Endothelial cell of umbilical vein (primary cell): ENCODE measurements around the gene GK2. TPM values are rescaled to one million over a fixed set of nuclear protein-coding genes. Genes with fewer than 3 reads are reported as not detected.

Source experiments
- BruUV-seq: library from RNA; stranded (reverse); fragments of 400-500 nt; replicated peaks from 2 replicates; lab custom pipeline; 2021; lab: Mats Ljungman, UMichigan
- CTCF ChIA-PET: fragments of 300-600, 350-600 bp; sonication (Branson Sonifier 250); formaldehyde crosslinking; loops from one replicate; lab custom pipeline; 2021; ENCODE audit warnings: antibody characterized with exemption, inconsistent platforms; lab: Charles Lee
- POLR2A ChIA-PET: fragments of 300-600, 350-600 bp; sonication (Branson Sonifier 250); formaldehyde crosslinking; loops from one replicate; lab custom pipeline; 2021; ENCODE audit warnings: antibody characterized with exemption, inconsistent platforms; lab: Charles Lee
- DNase-seq: peaks from one replicate; pipeline ENCODE4 v3.0.0-alpha.2; 2011; ENCODE audit warnings: low read depth, low spot score
- FAIRE-seq: peaks from 2 replicates; lab custom pipeline; 2011; peaks lifted over from hg19 to GRCh38; lab: Jason Lieb, UNC
- H2AFZ ChIP-seq: 2 replicates; pipeline ENCODE4 v1.6.0; 2012; ENCODE audit warnings: low read depth, low read length, control low read depth, inconsistent platforms
- H3K27ac ChIP-seq: 2 replicates; pipeline ENCODE4 v1.5.1; 2011; ENCODE audit warnings: low read depth, mild to moderate bottlenecking, control low read depth, low read length, moderate library complexity; ENCODE audit not compliant: insufficient read depth
- H3K27me3 ChIP-seq, 2 experiments: 2 replicates each; pipeline versions ENCODE4 v1.6.0 to v1.6.1; 2011; ENCODE audit warnings: low read length in 2 of 2, mixed read lengths in 1 of 2; ENCODE audit not compliant: control insufficient read depth in 2 of 2, insufficient read depth in 2 of 2
- H3K36me3 ChIP-seq, 2 experiments: 2 replicates in 1 of 2; 3 replicates in 1 of 2; pipeline ENCODE4 v1.5.1; 2011; ENCODE audit warnings: low read length in 2 of 2, mild to moderate bottlenecking in 1 of 2, moderate library complexity in 1 of 2; ENCODE audit not compliant: control insufficient read depth in 2 of 2, insufficient read depth in 2 of 2; ENCODE audit errors: extremely low read depth in 1 of 2
- H3K4me1 ChIP-seq: 3 replicates; pipeline ENCODE4 v1.5.1; 2011; ENCODE audit warnings: mild to moderate bottlenecking, low read length; ENCODE audit not compliant: control insufficient read depth, insufficient read depth; ENCODE audit errors: extremely low read depth
- H3K4me2 ChIP-seq: 2 replicates; pipeline ENCODE4 v1.6.1; 2011; ENCODE audit warnings: low read length, control low read depth, mixed read lengths; ENCODE audit not compliant: insufficient read depth
- H3K4me3 ChIP-seq, 3 experiments: fragments of 200-600 bp in 1 of 3; sonication (generic), shearing (Covaris generic) in 1 of 3; replicated peaks in 1 of 3; 2 replicates each; pipeline ENCODE4 v1.5.1; 2011 to 2016; ENCODE audit warnings: control low read depth in 3 of 3, low read length in 3 of 3, mild to moderate bottlenecking in 2 of 3, inconsistent platforms in 1 of 3, low read depth in 1 of 3, moderate library complexity in 1 of 3; ENCODE audit not compliant: insufficient read depth in 1 of 3
- H3K79me2 ChIP-seq: 2 replicates; pipeline ENCODE4 v1.6.0; 2012; ENCODE audit warnings: low read length, inconsistent platforms; ENCODE audit not compliant: control insufficient read depth, insufficient read depth
- H3K9ac ChIP-seq: replicated peaks from 2 replicates; pipeline ENCODE3; 2011; ENCODE audit warnings: low read length, control low read depth; ENCODE audit not compliant: insufficient read depth; ENCODE audit errors: extremely low read depth
- H3K9me1 ChIP-seq: replicated peaks from 3 replicates; pipeline ENCODE4 v1.6.0; 2011; ENCODE audit warnings: mild to moderate bottlenecking, low read length; ENCODE audit not compliant: control insufficient read depth, insufficient read depth; ENCODE audit errors: extremely low read depth
- H3K9me3 ChIP-seq: replicated peaks from 2 replicates; pipeline ENCODE4 v1.5.1; 2012; ENCODE audit warnings: low read length, inconsistent platforms; ENCODE audit not compliant: control insufficient read depth, insufficient read depth
- H4K20me1 ChIP-seq: replicated peaks from 2 replicates; pipeline ENCODE3; 2011; ENCODE audit warnings: mild to moderate bottlenecking, low read length; ENCODE audit not compliant: control insufficient read depth, insufficient read depth; ENCODE audit errors: extremely low read depth
- EZH2 ChIP-seq: IDR thresholded peaks from 2 replicates; pipeline ENCODE4 v1.6.1; 2012; ENCODE audit warnings: borderline replicate concordance, low read depth, mild to moderate bottlenecking, moderate library complexity, low read length, inconsistent platforms; ENCODE audit not compliant: severe bottlenecking
- FOS ChIP-seq: IDR thresholded peaks from 2 replicates; pipeline ENCODE4 v1.6.1; 2011; ENCODE audit warnings: mild to moderate bottlenecking, low read length, moderate library complexity, borderline replicate concordance; ENCODE audit not compliant: insufficient read depth
- GATA2 ChIP-seq: IDR thresholded peaks from 2 replicates; pipeline ENCODE4 v1.7.0; 2011; ENCODE audit warnings: low read depth, mild to moderate bottlenecking, moderate library complexity, mixed read lengths, low read length; ENCODE audit not compliant: insufficient read length, insufficient read depth
- JUN ChIP-seq: IDR thresholded peaks from 2 replicates; pipeline ENCODE4 v1.6.1; 2011; ENCODE audit warnings: borderline replicate concordance, low read depth; ENCODE audit not compliant: insufficient read length, insufficient read depth
- MYC ChIP-seq: IDR thresholded peaks from one replicate; pipeline ENCODE4 v1.6.1; 2011; ENCODE audit warnings: mild to moderate bottlenecking, low read depth, low read length
- POLR2A ChIP-seq: IDR thresholded peaks from 2 replicates; pipeline ENCODE4 v1.6.1; 2012; ENCODE audit warnings: low read depth, mild to moderate bottlenecking, control low read depth, low read length
- POLR2AphosphoS5 ChIP-seq: IDR thresholded peaks from 2 replicates; pipeline ENCODE4 v1.6.1; 2012; ENCODE audit warnings: low read depth, mild to moderate bottlenecking, control low read depth, low read length, moderate library complexity; ENCODE audit not compliant: insufficient read depth
- dilution Hi-C: fragments of 300-500 bp; cut with MboI; formaldehyde crosslinking; loops from one replicate; pipeline ENCODE4 v1.15.0; 2019; ENCODE audit warnings: low sequenced_read_pairs; ENCODE audit not compliant: extremely low pct_ligation_motif_present
- intact Hi-C: fragments of 100-400 bp; cut with micrococcal nuclease; formaldehyde crosslinking; loops from one replicate; pipeline ENCODE4 v1.10.0; 2022
- polyA plus RNA-seq, 4 experiments: library from polyadenylated mRNA; depleted of rRNA in 3 of 4; stranded (reverse) in 3 of 4; unstranded in 1 of 4; fragments of >200 nt; gene quantifications; 2 replicates each; pipeline versions ENCODE4 v1.2.1 to v1.2.3, GENCODE V29; 2011 to 2012; ENCODE audit warnings: missing spikeins in 1 of 4
- total RNA-seq: library from RNA; stranded (reverse); gene quantifications from 2 replicates; pipeline ENCODE4 v1.2.3, GENCODE V29; 2021
- TF ChIP-seq, protein P1 (sequence below): IDR thresholded peaks from 2 replicates; pipeline ENCODE4 v1.6.1; 2011; ENCODE audit not compliant: insufficient read depth, insufficient read length
- TF ChIP-seq, protein P2 (sequence below), 2 donors: IDR thresholded peaks; 1 replicate in 1 of 2; 2 replicates in 1 of 2; pipeline ENCODE4 v1.5.1; 2011; ENCODE audit warnings: low read length in 2 of 2, mild to moderate bottlenecking in 2 of 2, moderate library complexity in 2 of 2, control low read depth in 1 of 2, inconsistent platforms in 1 of 2, low read depth in 1 of 2; ENCODE audit not compliant: insufficient read depth in 1 of 2; ENCODE audit errors: extremely low read depth in 1 of 2

Gene GK2
- total and polyA plus RNA-seq, 2 donors (not counting 3 experiments of a cell fraction or from before 2014, with no cell fraction given): not detected

DNA sequence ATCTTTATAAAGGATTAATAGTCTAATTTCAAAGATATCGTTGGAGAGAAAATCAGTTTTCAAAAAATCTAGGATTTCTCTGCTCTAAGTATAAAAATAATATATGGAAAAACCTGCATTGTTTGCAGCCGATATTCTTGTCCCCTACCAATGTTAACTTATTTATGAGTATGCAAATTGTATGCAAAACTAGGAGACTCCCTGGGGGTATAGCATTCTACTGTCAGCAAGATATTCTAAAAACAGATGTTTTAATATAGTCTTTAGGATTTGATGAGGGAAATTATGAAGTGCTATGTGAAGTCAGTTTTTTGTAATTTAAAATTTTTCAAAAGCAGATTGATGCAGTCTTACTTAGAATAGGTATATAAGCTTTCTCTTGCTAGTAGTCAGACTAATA, 40.9 kb downstream of the GK2 start:
- CTCF ChIA-PET: no interaction called here

More for the DNA sequence above, 40.9 kb downstream of the GK2 start:
- POLR2A ChIA-PET: no interaction called here
- H3K4me2 ChIP-seq: no peak overlapping the region
- H2AFZ ChIP-seq: no peak overlapping the region
- no peak overlapping the region for H3K9ac ChIP-seq
- no peaks in the 10 kb centered on the region for H3K4me1 ChIP-seq
- no peak overlapping the region for H3K27ac ChIP-seq
- DNase-seq: no peak
- H3K9me3 ChIP-seq: no peaks in the 10 kb centered on the region
- no peaks in the 10 kb centered on the region for H3K9me1 ChIP-seq
- dilution Hi-C loops (no loop called here), intact Hi-C loops (no loop called here)
- BruUV-seq: no TSS peak
- no peaks in the 10 kb centered on the region for H4K20me1 ChIP-seq
- no peak for FAIRE-seq
- TF ChIP-seq JUN: no peak
- TF ChIP-seq FOS: no peak
- no peak for TF ChIP-seq POLR2AphosphoS5
- TF ChIP-seq, protein P1, sequence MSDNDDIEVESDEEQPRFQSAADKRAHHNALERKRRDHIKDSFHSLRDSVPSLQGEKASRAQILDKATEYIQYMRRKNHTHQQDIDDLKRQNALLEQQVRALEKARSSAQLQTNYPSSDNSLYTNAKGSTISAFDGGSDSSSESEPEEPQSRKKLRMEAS: no peak
- TF ChIP-seq, protein P2, sequence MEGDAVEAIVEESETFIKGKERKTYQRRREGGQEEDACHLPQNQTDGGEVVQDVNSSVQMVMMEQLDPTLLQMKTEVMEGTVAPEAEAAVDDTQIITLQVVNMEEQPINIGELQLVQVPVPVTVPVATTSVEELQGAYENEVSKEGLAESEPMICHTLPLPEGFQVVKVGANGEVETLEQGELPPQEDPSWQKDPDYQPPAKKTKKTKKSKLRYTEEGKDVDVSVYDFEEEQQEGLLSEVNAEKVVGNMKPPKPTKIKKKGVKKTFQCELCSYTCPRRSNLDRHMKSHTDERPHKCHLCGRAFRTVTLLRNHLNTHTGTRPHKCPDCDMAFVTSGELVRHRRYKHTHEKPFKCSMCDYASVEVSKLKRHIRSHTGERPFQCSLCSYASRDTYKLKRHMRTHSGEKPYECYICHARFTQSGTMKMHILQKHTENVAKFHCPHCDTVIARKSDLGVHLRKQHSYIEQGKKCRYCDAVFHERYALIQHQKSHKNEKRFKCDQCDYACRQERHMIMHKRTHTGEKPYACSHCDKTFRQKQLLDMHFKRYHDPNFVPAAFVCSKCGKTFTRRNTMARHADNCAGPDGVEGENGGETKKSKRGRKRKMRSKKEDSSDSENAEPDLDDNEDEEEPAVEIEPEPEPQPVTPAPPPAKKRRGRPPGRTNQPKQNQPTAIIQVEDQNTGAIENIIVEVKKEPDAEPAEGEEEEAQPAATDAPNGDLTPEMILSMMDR (IDR thresholded peaks at IDR 0.05; ENCODE audit: extremely low read depth in 1 of 2, insufficient read depth in 1 of 2, low read depth in 1 of 2, low read length in 2 of 2): no peak
- TF ChIP-seq MYC: no peak
- no peak for TF ChIP-seq GATA2
- TF ChIP-seq POLR2A: no peak
- no peak for TF ChIP-seq EZH2
- H3K27me3 ChIP-seq: no peaks in the 10 kb centered on the region
- H3K4me3 ChIP-seq: no peak overlapping the region
- no peaks in the 10 kb centered on the region for H3K79me2 ChIP-seq
- no peaks in the 10 kb centered on the region for H3K36me3 ChIP-seq
